Ramos (cell line): Measurements from ENCODE around the gene C19orf47.

Experiments
- in situ Hi-C: fragments of 300-500 bp; cut with MboI; formaldehyde crosslinking; loops from one replicate; pipeline ENCODE4 v1.14.3; 2022; ENCODE audit warnings: low sequenced_read_pairs; ENCODE audit not compliant: unreplicated experiment

C19orf47 gene

GRCh38 chr19:40348125-40348913 lies at the start of gene C19orf47, which contains the start of gene PLD3:
TSS of gene C19orf47 (minus strand) at chr19:40348397. CDS start at chr19:40341857, 6,540 bp downstream.
TSS of gene PLD3 (plus strand) at chr19:40348695. CDS start at chr19:40366484, 17,789 bp downstream.
- in situ Hi-C loops = no loop called here

GRCh38 chr19:40397568-40397906 lies 49.3 kb upstream of the C19orf47 start:
- in situ Hi-C loops = no loop called here

- in situ Hi-C loops = no loop called here
Observed at GRCh38 chr19:40396886-40397567, 48.8 kb upstream of the C19orf47 start.

- in situ Hi-C loops = no loop called here
Observed at GRCh38 chr19:40395956-40396355, 47.8 kb upstream of the C19orf47 start.

GRCh38 chr19:40394816-40395210 lies 46.6 kb upstream of the C19orf47 start:
- in situ Hi-C loops = no loop called here

- in situ Hi-C loops = no loop called here
Observed at GRCh38 chr19:40393894-40394815, 46.0 kb upstream of the C19orf47 start.

- in situ Hi-C loops = no loop called here
Observed at GRCh38 chr19:40392894-40393517, 44.8 kb upstream of the C19orf47 start.

GRCh38 chr19:40392123-40392522 lies 43.9 kb upstream of the C19orf47 start:
- in situ Hi-C loops = no loop called here

- in situ Hi-C loops = no loop called here
Observed at GRCh38 chr19:40390084-40390742, 42.0 kb upstream of the C19orf47 start, which contains the start of gene HIPK4. TSS of gene HIPK4 (minus strand) at chr19:40390181. CDS start at chr19:40389902, 279 bp downstream.

GRCh38 chr19:40389404-40390083 lies 41.3 kb upstream of the C19orf47 start:
- in situ Hi-C loops = no loop called here

- in situ Hi-C loops = no loop called here
Observed at GRCh38 chr19:40388481-40388880, 40.3 kb upstream of the C19orf47 start.

- in situ Hi-C loops = no loop called here
Observed at GRCh38 chr19:40387155-40387554, 39.0 kb upstream of the C19orf47 start.

GRCh38 chr19:40383668-40384248 lies 35.6 kb upstream of the C19orf47 start:
- in situ Hi-C loops = no loop called here

GRCh38 chr19:40381321-40381720 lies 33.1 kb upstream of the C19orf47 start:
- in situ Hi-C loops = no loop called here

GRCh38 chr19:40380199-40381037 lies 32.2 kb upstream of the C19orf47 start:
- in situ Hi-C loops = no loop called here

GRCh38 chr19:40379446-40380198 lies 31.4 kb upstream of the C19orf47 start:
- in situ Hi-C loops = no loop called here

GRCh38 chr19:40378509-40378908 lies 30.3 kb upstream of the C19orf47 start:
- in situ Hi-C loops = no loop called here
